ENCODE measurements around the gene MAP2K6. TPM values are rescaled to one million over a fixed set of nuclear protein-coding genes. Genes with fewer than 3 reads are reported as not detected.

The MAP2K6 gene
- total RNA-seq, 1 donor from 2014 or later, result 10.1 TPM

- Mint-ChIP-seq H3K4me1 (ENCODE audit: low read depth, unreplicated experiment) (no peaks in the 10 kb centered on the region), H3K4me3 (ENCODE audit: unreplicated experiment) (no peak overlapping the region), H3K36me3 (ENCODE audit: low read depth, unreplicated experiment) (no peaks in the 10 kb centered on the region), H3K27ac (ENCODE audit: unreplicated experiment) (no peak overlapping the region), H3K9me3 (ENCODE audit: unreplicated experiment) (peaks cover 4% of the 10 kb centered on the region), H3K27me3 (ENCODE audit: low read depth, unreplicated experiment) (no peaks in the 10 kb centered on the region)
- DNase-seq (ENCODE audit: low read depth) (no peak), FAIRE-seq (no peak)
- H3K9ac ChIP-seq (ENCODE audit: low read length), result no peak overlapping the region
- TF ChIP-seq CTCF (IDR thresholded peaks at IDR 0.05; ENCODE audit: insufficient read depth, low read depth, low read length) (no peak), EZH2 (IDR thresholded peaks at IDR 0.05; ENCODE audit: insufficient read depth, low read length) (no peak)
- no peak overlapping the region for H3K27ac ChIP-seq (ENCODE audit: low read depth, low read length)
- no peak overlapping the region for H3K4me2 ChIP-seq (ENCODE audit: low read length)
- no peaks in the 10 kb centered on the region for H3K4me1 ChIP-seq (ENCODE audit: insufficient read depth, low read length)
- H3K4me3 ChIP-seq (ENCODE audit: insufficient read depth, low read depth, low read length), result no peak overlapping the region
- H4K20me1 ChIP-seq (ENCODE audit: insufficient read depth, low read length), result no peaks in the 10 kb centered on the region
- no peaks in the 10 kb centered on the region for H3K27me3 ChIP-seq (ENCODE audit: insufficient read depth, low read length)
- H3K36me3 ChIP-seq (ENCODE audit: insufficient read depth, low read length), result no peaks in the 10 kb centered on the region
- no peaks in the 10 kb centered on the region for H3K9me3 ChIP-seq (ENCODE audit: insufficient read depth, low read depth, low read length)
- H2AFZ ChIP-seq (ENCODE audit: low read depth, low read length), result no peak overlapping the region
- no peaks in the 10 kb centered on the region for H3K79me2 ChIP-seq (ENCODE audit: insufficient read depth, low read length)
Observed at GRCh38 chr17:69405096-69405495, 9.4 kb upstream of the MAP2K6 start.

DNA sequence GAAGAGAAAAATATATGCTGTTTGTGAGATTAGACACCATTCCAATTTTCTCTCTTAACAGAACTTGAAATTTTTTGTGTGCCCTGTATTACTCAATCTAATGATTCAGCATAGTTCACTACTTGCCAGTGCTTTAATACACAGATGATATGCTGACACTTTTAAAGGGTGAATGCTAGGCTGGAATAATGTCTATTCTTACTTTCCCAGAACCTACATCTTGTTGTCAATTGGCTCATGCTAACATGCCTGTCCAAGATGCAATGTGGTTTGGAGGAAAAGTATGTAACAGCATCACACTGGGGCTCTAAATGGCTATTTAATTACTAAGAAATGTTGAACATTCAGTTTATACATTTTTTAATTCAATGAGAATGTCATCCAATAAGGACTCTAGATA is 7.6 kb upstream of the MAP2K6 start:
- no peak overlapping the region for H3K27ac Mint-ChIP-seq (ENCODE audit: unreplicated experiment)
- FAIRE-seq (no peak), DNase-seq (ENCODE audit: low read depth) (no peak)
- Histone ChIP-seq H3K79me2 (ENCODE audit: insufficient read depth, low read length) (no peaks in the 10 kb centered on the region), H3K9ac (ENCODE audit: low read length) (no peak overlapping the region), H3K4me3 (ENCODE audit: insufficient read depth, low read depth, low read length) (no peak overlapping the region), H3K9me3 (ENCODE audit: insufficient read depth, low read depth, low read length) (no peaks in the 10 kb centered on the region), H3K27me3 (ENCODE audit: insufficient read depth, low read length) (no peaks in the 10 kb centered on the region), H3K36me3 (ENCODE audit: insufficient read depth, low read length) (no peaks in the 10 kb centered on the region), H2AFZ (ENCODE audit: low read depth, low read length) (no peak overlapping the region), H3K4me1 (ENCODE audit: insufficient read depth, low read length) (no peaks in the 10 kb centered on the region), H3K4me2 (ENCODE audit: low read length) (no peak overlapping the region), H3K27ac (ENCODE audit: low read depth, low read length) (no peak overlapping the region), H4K20me1 (ENCODE audit: insufficient read depth, low read length) (no peaks in the 10 kb centered on the region)
- H3K27me3 Mint-ChIP-seq (ENCODE audit: low read depth, unreplicated experiment), result no peaks in the 10 kb centered on the region
- H3K4me1 Mint-ChIP-seq (ENCODE audit: low read depth, unreplicated experiment), result no peaks in the 10 kb centered on the region
- H3K4me3 Mint-ChIP-seq (ENCODE audit: unreplicated experiment), result no peak overlapping the region
- no peaks in the 10 kb centered on the region for H3K9me3 Mint-ChIP-seq (ENCODE audit: unreplicated experiment)
- TF ChIP-seq CTCF (IDR thresholded peaks at IDR 0.05; ENCODE audit: insufficient read depth, low read depth, low read length), result no peak
- no peak for TF ChIP-seq EZH2 (IDR thresholded peaks at IDR 0.05; ENCODE audit: insufficient read depth, low read length)
- no peaks in the 10 kb centered on the region for H3K36me3 Mint-ChIP-seq (ENCODE audit: low read depth, unreplicated experiment)

DNA sequence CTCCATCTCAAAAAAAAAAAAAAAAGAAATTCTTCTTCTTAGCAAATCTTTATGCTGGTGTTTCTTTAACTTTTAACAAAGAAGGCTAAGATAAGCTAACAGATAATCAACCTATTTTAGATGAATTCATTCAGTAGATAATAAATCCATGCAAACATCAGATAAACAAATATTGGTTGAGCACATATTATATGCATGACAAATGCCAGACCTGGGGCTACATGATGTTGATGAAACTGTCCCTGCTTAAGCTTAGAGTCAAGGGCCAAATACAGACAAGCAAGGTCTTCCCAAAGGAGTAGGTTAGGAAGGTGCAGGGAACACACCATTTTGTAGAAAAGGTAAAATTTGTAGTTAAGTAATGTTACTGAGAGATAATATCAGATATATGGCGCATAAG is 6.7 kb upstream of the MAP2K6 start:
- H3K4me3 ChIP-seq (ENCODE audit: insufficient read depth, low read depth, low read length), result no peak overlapping the region
- no peak overlapping the region for H3K27ac ChIP-seq (ENCODE audit: low read depth, low read length)
- H3K27me3 Mint-ChIP-seq (ENCODE audit: low read depth, unreplicated experiment), result peaks cover under 1% of the 10 kb centered on the region
- H3K36me3 Mint-ChIP-seq (ENCODE audit: low read depth, unreplicated experiment), result no peaks in the 10 kb centered on the region
- H3K9me3 ChIP-seq (ENCODE audit: insufficient read depth, low read depth, low read length), result no peaks in the 10 kb centered on the region
- no peaks in the 10 kb centered on the region for H3K4me1 ChIP-seq (ENCODE audit: insufficient read depth, low read length)
- no peaks in the 10 kb centered on the region for H3K36me3 ChIP-seq (ENCODE audit: insufficient read depth, low read length)
- DNase-seq (ENCODE audit: low read depth), result no peak
- FAIRE-seq, result no peak
- H3K9me3 Mint-ChIP-seq (ENCODE audit: unreplicated experiment), result no peaks in the 10 kb centered on the region
- no peaks in the 10 kb centered on the region for H4K20me1 ChIP-seq (ENCODE audit: insufficient read depth, low read length)
- no peak overlapping the region for H3K4me2 ChIP-seq (ENCODE audit: low read length)
- no peak overlapping the region for H2AFZ ChIP-seq (ENCODE audit: low read depth, low read length)
- H3K79me2 ChIP-seq (ENCODE audit: insufficient read depth, low read length), result no peaks in the 10 kb centered on the region
- H3K4me1 Mint-ChIP-seq (ENCODE audit: low read depth, unreplicated experiment), result no peaks in the 10 kb centered on the region
- H3K9ac ChIP-seq (ENCODE audit: low read length), result no peak overlapping the region
- no peak overlapping the region for H3K27ac Mint-ChIP-seq (ENCODE audit: unreplicated experiment)
- TF ChIP-seq EZH2 (IDR thresholded peaks at IDR 0.05; ENCODE audit: insufficient read depth, low read length), result no peak
- no peak for TF ChIP-seq CTCF (IDR thresholded peaks at IDR 0.05; ENCODE audit: insufficient read depth, low read depth, low read length)
- no peaks in the 10 kb centered on the region for H3K27me3 ChIP-seq (ENCODE audit: insufficient read depth, low read length)
- H3K4me3 Mint-ChIP-seq (ENCODE audit: unreplicated experiment), result no peak overlapping the region

Data from astrocyte (in vitro differentiated cells and primary cell).